Measurements from ENCODE around the gene TMEM196.

GRCh38 chr7:19692111-19692828 is 81.1 kb downstream of the TMEM196 start:
- TF ChIP-seq EGR1 (IDR thresholded peaks at IDR 0.05; ENCODE audit: low read depth in 2 of 2) (no peak), CTCF (IDR thresholded peaks at IDR 0.05; ENCODE audit: low read depth, low read length, missing input control) (no peak), SP1 (IDR thresholded peaks at IDR 0.05) (no peak), REST (IDR thresholded peaks at IDR 0.05) (no peak), ATF3 (IDR thresholded peaks at IDR 0.05) (no peak)
